Mucosa of rectum (tissue), 2 donors: ENCODE results near the gene REX1BD.

Experiments used
- H3K27ac ChIP-seq, 2 donors: one replicate each; pipeline ENCODE4 v1.7.0; 2013; ENCODE audit warnings: inconsistent platforms in 2 of 2, low read depth in 2 of 2, low read length in 2 of 2
- H3K27me3 ChIP-seq, 2 donors: one replicate each; pipeline ENCODE4 v1.7.0; 2013; ENCODE audit warnings: low read length in 2 of 2; ENCODE audit not compliant: control insufficient read depth in 2 of 2, insufficient read depth in 2 of 2
- H3K36me3 ChIP-seq, 2 donors: one replicate each; pipeline ENCODE4 v1.7.0; 2013; ENCODE audit warnings: low read length in 2 of 2; ENCODE audit not compliant: control insufficient read depth in 2 of 2, insufficient read depth in 2 of 2
- H3K4me1 ChIP-seq, 2 donors: one replicate each; pipeline ENCODE4 v1.7.0; 2013; ENCODE audit warnings: low read length in 2 of 2, mild to moderate bottlenecking in 1 of 2; ENCODE audit not compliant: control insufficient read depth in 2 of 2, insufficient read depth in 2 of 2
- H3K4me3 ChIP-seq, 2 donors: one replicate each; pipeline ENCODE4 v1.7.0; 2013; ENCODE audit warnings: low read length in 2 of 2
- H3K9ac ChIP-seq, 2 donors: one replicate each; pipeline ENCODE4 v1.7.0; 2013; ENCODE audit warnings: low read length in 2 of 2, low read depth in 1 of 2, mild to moderate bottlenecking in 1 of 2
- H3K9me3 ChIP-seq, 2 donors: one replicate each; pipeline ENCODE4 v1.7.0; 2013; ENCODE audit warnings: low read length in 2 of 2; ENCODE audit not compliant: control insufficient read depth in 2 of 2
- donor health status: healthy.
- donor health status: Normal muscosa, but diverticular disease.

The REX1BD gene

DNA sequence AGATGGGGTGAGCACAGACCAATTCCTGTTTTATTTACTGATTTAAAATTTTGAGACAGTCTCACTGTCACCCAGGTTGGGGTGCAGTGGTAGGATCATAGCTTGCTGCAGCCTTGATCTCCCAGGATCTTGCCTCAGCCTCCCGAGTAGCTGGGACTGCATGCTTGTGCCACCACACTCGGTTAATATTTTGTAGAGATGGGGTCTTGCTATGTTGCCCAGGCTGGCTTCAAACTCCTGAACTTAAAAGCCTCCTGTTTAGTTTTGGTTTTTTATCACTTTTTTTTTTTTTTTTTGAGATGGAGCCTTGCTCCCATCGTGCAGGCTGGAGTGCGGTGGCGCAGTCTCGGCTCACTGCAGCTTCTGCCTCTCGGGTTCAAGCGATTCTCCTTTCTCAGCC lies 12.2 kb upstream of the REX1BD start:
- Histone ChIP-seq H3K9me3 (no peaks in the 10 kb centered on the region), H3K4me3 (no peak overlapping the region), H3K4me1 (peaks cover 16% of the 10 kb centered on the region in 2 donors), H3K36me3 (peaks cover 33 to 35% of the 10 kb centered on the region in 2 donors), H3K9ac (no peak overlapping the region), H3K27me3 (no peaks in the 10 kb centered on the region), H3K27ac (no peak overlapping the region)

DNA sequence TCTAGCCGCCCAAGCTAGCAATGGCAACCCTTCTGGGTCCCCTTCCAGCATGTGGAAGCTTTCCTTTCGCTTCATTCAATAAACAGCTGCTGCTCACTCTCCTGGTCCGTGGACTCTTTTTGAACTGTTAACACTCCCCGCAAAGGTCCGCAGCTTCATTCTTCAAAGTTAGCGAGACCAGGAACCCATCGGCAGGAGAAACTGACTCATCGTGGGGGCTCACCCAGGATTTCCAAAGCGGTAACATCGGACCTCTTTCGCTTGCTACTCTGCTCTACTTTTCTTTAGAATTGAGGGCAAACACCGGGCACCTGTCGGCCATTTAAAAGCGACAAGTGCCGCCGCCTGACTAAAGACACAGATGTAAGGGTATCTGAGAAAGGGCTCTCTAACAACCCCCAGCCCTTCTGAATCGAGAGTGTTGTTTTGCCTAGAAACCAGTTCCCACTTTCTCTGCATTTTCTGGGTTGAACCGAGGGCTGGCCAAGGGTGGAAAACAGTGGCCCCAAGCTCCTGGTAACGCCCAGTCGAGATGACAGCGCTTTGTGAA lies 11.2 kb upstream of the REX1BD start:
- no peak overlapping the region for H3K9ac ChIP-seq
- no peak overlapping the region for H3K27ac ChIP-seq
- no peaks in the 10 kb centered on the region for H3K27me3 ChIP-seq
- no peak overlapping the region for H3K4me3 ChIP-seq
- no peaks in the 10 kb centered on the region for H3K9me3 ChIP-seq
- peaks cover 33 to 35% of the 10 kb centered on the region in 2 donors for H3K36me3 ChIP-seq
- H3K4me1 ChIP-seq = peaks cover 12% of the 10 kb centered on the region in 2 donors

DNA sequence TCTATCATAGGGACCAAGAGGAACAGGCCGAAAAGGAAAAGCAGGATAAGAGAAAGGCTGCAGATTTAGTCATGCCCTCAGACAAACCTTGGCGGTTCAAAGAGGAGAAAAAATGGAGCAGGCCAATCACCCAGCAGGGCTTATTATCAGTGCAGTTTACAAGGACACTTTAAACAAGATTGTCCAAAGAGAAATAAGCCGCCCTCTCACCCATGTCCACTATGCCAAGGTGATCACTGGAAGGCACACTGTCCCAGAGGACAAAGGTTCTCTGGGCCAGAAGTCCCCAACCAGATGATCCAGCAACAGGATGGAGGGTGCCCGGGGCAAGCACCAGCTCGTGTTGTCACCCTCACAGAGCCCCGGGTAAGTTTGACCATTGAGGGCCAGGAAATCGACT lies 8.3 kb upstream of the REX1BD start:
- Histone ChIP-seq H3K4me1 (no peaks in the 10 kb centered on the region), H3K9me3 (no peaks in the 10 kb centered on the region), H3K36me3 (peaks cover 12 to 15% of the 10 kb centered on the region in 2 donors), H3K9ac (no peak overlapping the region), H3K27ac (no peak overlapping the region), H3K4me3 (no peak overlapping the region), H3K27me3 (no peaks in the 10 kb centered on the region)

DNA sequence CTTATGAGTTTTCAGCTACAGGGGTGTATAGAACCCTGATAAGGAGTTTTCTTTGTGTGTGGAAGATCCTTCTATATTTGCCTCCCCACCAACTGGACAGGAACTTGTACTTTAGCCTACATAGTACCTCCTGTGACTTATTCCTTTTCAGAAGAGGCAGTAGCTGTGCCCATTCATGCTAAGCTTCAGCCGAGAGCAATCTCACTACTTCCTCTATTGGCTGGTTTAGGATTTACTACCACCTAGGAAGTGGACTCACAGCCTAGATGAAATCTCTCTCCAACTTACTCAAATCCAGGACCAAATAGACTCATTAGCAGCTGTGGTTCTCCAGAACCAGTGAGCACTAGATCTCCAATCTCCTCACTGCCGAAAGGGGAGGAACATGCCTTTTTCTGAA lies 2.3 kb upstream of the REX1BD start:
- Histone ChIP-seq H3K36me3 (peaks cover 5 to 6% of the 10 kb centered on the region in 2 donors), H3K4me1 (peaks cover 16 to 23% of the 10 kb centered on the region in 2 donors), H3K9me3 (no peaks in the 10 kb centered on the region), H3K4me3 (no peak overlapping the region), H3K9ac (no peak overlapping the region), H3K27ac (no peak overlapping the region), H3K27me3 (no peaks in the 10 kb centered on the region)

DNA sequence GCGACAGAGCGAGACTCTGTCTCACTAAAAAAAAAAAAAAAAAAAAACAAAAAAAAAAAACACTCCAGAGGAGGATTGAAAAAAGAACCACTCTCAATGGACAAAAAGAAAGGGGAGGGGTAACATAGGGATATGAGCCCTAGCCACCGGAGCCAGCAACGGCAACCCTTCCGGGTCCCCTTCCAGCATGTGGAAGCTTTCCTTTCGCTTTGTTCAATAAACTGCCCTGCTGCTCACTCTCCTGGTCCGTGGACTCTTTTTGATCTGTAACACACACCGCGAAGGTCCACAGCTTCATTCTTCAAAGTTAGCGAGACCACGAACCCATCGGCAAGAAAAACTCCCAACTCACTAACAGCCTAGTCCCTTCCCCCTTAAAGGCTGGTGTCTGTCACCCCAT lies 1.0 kb upstream of the REX1BD start:
- Histone ChIP-seq H3K36me3 (peaks cover 5 to 6% of the 10 kb centered on the region in 2 donors), H3K27ac (peak overlapping the region in 1 of 2 donors; percentile 92), H3K9ac (no peak overlapping the region), H3K9me3 (no peaks in the 10 kb centered on the region), H3K27me3 (no peaks in the 10 kb centered on the region), H3K4me1 (peaks cover 16 to 23% of the 10 kb centered on the region in 2 donors), H3K4me3 (peak overlapping the region in 1 of 2 donors; percentile 79)

DNA sequence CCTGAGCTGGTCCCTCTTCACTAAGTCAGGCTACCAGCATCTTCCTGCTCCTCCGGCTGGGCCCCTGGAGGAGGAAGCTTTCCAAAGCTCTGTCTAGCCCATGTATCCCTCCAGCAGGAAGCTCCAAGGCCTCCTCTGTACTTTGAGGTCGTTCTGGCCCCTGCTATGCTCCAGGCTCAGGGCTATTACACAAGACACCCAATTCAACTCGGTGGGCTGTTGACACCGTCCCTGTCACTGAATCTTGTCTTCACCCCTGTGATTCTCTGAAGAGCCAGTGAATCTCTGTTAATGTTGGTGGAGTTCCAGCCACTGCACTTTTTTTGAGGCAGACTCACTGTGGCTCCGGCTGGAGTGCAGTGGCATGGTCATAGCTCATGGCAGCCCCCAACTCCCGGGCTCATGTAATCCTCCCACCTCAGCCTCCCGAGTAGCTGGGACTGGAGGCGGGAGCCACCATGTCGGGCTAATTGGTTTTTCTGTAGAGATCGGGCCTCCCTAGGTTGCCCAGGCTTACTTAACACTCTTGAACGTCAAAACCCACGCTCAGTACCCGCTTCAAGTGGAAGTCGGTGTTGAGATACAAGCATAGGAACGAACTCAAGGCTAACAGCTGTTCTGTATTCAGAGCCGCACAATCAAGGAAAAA lies 512 bp upstream of the REX1BD start:
- Histone ChIP-seq H3K27ac (peak overlapping the region; percentile 82 to 92), H3K36me3 (peaks cover 5 to 6% of the 10 kb centered on the region in 2 donors), H3K4me1 (peaks cover 16 to 23% of the 10 kb centered on the region in 2 donors), H3K4me3 (peak overlapping the region; percentile 79 to 86), H3K9me3 (no peaks in the 10 kb centered on the region), H3K27me3 (no peaks in the 10 kb centered on the region), H3K9ac (peak overlapping the region; percentile 79 to 80)

DNA sequence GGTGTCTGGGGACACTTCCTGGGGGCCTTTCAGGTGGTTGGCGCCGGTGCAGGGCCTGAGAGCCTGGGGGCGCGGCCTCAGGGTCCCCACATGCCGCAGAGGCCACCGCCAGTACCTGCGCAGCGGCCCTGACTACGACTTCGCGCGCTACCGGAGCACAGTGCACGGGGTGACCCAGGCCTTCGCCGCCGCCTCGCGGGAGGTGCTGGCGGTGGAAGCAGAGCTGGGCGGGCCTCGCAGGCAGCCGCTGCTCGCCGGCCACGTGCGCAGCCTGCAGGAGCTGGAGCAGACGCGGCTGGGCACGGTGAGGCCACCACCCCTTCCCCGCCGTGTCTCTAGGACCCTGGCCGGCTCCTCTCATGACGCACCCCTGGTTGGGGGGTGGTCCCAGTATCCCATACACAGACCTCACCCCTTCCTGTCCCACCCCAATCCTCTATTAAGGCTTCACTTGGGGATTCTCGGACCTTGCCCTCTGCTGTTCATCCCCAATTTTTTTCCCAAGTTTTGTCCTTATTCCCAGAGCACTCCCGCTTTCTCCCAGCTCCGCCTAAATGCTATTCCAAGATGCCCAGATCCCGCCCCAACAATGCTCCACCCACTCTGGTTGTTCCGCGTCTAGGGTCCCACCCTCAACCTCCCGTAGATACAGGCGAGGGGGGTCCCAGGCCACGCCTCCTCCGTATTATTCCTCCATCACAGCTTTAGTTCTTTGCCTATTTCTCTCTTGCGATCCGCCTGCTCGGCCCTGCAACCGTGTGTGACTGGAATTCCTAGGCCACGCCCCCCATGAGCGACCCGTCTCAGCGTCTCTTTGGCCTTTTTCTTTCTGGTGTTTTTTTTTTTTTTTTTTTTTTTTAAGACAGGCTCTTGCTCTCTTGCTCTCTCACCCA lies 1.0 kb downstream of the REX1BD start:
- no peaks in the 10 kb centered on the region for H3K9me3 ChIP-seq
- H3K4me3 ChIP-seq = peak overlapping the region; percentile 79 to 86
- peaks cover 5 to 6% of the 10 kb centered on the region in 2 donors for H3K36me3 ChIP-seq
- H3K4me1 ChIP-seq = peaks cover 23 to 26% of the 10 kb centered on the region in 2 donors
- peak overlapping the region; percentile 79 to 80 for H3K9ac ChIP-seq
- peak overlapping the region; percentile 82 to 92 for H3K27ac ChIP-seq
- H3K27me3 ChIP-seq = no peaks in the 10 kb centered on the region

DNA sequence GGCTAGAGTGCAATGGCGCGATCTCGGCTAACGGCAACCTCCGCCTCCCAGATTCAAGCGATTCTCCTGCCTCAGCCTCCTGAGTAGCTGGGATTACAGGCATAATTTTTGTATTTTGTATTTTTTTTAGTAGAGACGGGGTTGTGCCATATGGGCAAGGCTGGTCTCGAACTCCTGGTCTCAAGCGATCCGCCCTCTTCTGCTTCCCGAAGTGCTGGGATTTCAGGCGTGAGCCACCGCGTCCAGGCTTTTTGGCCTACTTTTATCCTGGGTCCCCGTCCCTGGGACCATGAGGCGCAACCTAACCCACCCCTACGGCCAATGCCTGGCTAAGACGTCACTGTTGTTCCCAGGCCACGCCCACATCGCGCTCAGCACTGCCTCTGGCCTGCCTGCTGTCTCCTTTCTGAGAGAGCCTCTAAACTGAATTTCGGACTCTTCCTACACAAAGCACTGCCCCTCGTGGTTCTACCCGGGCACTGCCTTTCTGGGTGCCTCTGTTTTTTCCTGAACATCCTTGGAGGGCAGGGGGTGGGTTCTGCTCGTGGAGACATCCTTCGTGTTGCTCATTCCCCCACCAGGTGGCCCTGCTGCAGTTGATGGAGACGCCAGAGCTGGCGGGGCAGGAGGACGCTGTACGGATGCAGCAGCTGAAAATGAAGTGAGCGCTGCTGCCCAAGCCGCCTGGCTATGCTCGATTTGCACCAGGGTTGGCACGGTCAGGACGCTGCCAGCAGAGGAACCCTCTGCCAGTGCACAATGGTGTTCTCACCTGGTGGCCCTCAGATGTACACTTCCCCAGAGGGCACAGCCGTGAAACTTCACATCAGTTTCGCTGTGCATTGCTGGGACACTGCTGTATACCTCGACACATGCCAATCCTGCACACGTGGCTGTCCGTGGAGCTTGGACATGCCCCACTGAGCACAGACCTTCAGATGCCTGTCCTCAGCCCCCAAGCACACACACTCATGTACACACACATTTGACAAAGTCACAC lies 2.0 kb downstream of the REX1BD start:
- no peaks in the 10 kb centered on the region for H3K9me3 ChIP-seq
- peak overlapping the region in 1 of 2 donors; percentile 79 for H3K4me3 ChIP-seq
- no peak overlapping the region for H3K9ac ChIP-seq
- peaks cover 5 to 6% of the 10 kb centered on the region in 2 donors for H3K36me3 ChIP-seq
- H3K27me3 ChIP-seq = peaks cover 0 to 3% of the 10 kb centered on the region in 2 donors
- H3K27ac ChIP-seq = no peak overlapping the region
- peaks cover 26 to 30% of the 10 kb centered on the region in 2 donors for H3K4me1 ChIP-seq

DNA sequence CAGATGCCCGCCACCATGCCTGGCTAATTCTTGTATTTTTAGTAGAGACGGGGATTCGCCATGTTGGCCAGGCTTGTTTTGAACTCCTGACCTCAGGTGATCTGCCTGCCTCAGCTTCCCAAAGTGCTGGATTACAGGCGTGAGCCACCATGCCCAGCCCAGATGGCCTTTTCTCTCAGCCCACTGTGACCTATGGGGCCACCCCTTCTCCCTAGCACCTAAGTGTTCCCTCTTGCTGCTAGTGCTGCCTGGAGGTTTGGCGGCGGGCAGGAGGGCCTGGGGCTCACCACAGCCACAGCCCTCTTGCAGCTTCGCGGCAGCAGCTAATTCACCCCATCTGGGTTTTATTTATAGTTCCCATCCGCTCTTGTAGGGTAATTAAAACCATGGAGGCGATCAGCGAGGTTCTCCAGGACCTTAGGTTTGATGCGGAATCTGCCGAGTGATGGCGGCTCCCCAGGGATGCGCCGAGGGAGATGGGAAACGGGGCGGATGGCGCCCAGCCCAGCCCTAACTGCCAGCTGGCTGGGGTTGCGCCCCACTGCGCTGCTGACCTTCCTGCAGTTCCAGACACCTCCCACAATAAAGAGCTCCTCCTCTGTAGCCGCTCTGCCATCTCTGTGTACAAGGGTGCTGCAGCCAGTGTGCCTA lies 3.3 kb downstream of the REX1BD start:
- Histone ChIP-seq H3K27ac (no peak overlapping the region), H3K4me3 (no peak overlapping the region), H3K9ac (no peak overlapping the region), H3K27me3 (peaks cover under 1 to 9% of the 10 kb centered on the region in 2 donors), H3K36me3 (peaks cover 5 to 6% of the 10 kb centered on the region in 2 donors), H3K9me3 (no peaks in the 10 kb centered on the region), H3K4me1 (peaks cover 26 to 30% of the 10 kb centered on the region in 2 donors)
